ENCODE data around the gene TDRKH. TPM values are rescaled to one million over a fixed set of nuclear protein-coding genes. Genes with fewer than 3 reads are reported as not detected.

TDRKH gene, protein sequence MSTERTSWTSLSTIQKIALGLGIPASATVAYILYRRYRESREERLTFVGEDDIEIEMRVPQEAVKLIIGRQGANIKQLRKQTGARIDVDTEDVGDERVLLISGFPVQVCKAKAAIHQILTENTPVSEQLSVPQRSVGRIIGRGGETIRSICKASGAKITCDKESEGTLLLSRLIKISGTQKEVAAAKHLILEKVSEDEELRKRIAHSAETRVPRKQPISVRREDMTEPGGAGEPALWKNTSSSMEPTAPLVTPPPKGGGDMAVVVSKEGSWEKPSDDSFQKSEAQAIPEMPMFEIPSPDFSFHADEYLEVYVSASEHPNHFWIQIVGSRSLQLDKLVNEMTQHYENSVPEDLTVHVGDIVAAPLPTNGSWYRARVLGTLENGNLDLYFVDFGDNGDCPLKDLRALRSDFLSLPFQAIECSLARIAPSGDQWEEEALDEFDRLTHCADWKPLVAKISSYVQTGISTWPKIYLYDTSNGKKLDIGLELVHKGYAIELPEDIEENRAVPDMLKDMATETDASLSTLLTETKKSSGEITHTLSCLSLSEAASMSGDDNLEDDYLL
- 5.2 to 6.9 TPM (median 6.5 TPM) in 5 replicates for total RNA-seq (2022; extraction: Qiagen RNA extraction; ENCODE audit: low read depth)

GRCh38 chr1:151790071-151790939 lies at the start of gene TDRKH:
Gene TDRKH (minus strand): TSS chr1:151790500. CDS start chr1:151783022, 7,478 bp downstream.

GRCh38 chr1:151839457-151840403 lies 49.4 kb upstream of the TDRKH start, which contains the start of gene C2CD4D:
Gene C2CD4D (minus strand): TSS chr1:151839820. CDS start chr1:151838989, 831 bp downstream.

DNA sequence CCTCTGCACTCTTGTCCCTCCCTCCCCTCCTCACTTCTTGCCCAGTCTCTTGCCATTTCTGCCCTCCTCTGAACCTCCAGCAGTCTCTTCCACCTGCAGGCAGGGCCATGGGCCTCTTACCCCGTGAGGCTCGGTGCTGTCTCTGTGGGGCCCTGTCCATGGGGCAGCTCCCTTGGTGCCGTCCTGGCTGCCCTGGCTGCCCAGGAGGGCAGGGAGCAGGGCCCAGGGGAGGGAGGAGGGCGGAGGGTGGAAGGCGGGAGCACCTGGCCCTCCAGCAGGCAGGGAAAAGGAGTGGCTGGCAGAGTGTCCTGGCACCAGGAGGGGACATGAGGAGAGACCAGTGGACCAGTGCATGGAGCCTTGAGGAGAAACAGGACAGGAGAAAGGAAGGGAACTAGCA lies 41.3 kb upstream of the TDRKH start, which contains the start of gene RORC:
RORC (minus strand) TSS at position 198 of the 400 bp plus-strand sequence; CDS start at position 160, 38 bp downstream.

GRCh38 chr1:151805066-151805820 lies 14.9 kb upstream of the TDRKH start, which contains the start of gene LINGO4:
Gene LINGO4 (minus strand): TSS chr1:151805419. CDS start chr1:151802704, 2,715 bp downstream.

GRCh38 chr1:151762941-151763921 lies 27.1 kb downstream of the TDRKH start, which contains the start of gene MRPL9:
Gene MRPL9 (minus strand): TSS chr1:151763496. CDS start chr1:151763479, 17 bp downstream.

Other genes starting within 250 kb of the TDRKH start
- gene SNX27, start 178.4 kb downstream of the TDRKH start, total RNA-seq (2022; extraction: Qiagen RNA extraction; ENCODE audit: low read depth) = 8.6 to 10.3 TPM (median 9.5 TPM) in 5 replicates
- 0.03 TPM in 1 of 5 replicates, not detected in the others for gene CELF3, start 73.7 kb downstream of the TDRKH start, total RNA-seq (2022; extraction: Qiagen RNA extraction; ENCODE audit: low read depth)
- not detected in 5 replicates for gene RIIAD1, start 69.0 kb downstream of the TDRKH start, total RNA-seq (2022; extraction: Qiagen RNA extraction; ENCODE audit: low read depth)
- 71.6 to 87.0 TPM (median 84.6 TPM) in 5 replicates for gene MRPL9, start 27.0 kb downstream of the TDRKH start, total RNA-seq (2022; extraction: Qiagen RNA extraction; ENCODE audit: low read depth)
- not detected in 5 replicates for gene LINGO4, start 14.9 kb upstream of the TDRKH start, total RNA-seq (2022; extraction: Qiagen RNA extraction; ENCODE audit: low read depth)
- 0.02 to 0.07 TPM (median 0.03 TPM) in 3 of 5 replicates, not detected in the others for gene RORC, start 41.3 kb upstream of the TDRKH start, total RNA-seq (2022; extraction: Qiagen RNA extraction; ENCODE audit: low read depth)
- not detected in 5 replicates for gene C2CD4D, start 49.3 kb upstream of the TDRKH start, total RNA-seq (2022; extraction: Qiagen RNA extraction; ENCODE audit: low read depth)
- not detected in 5 replicates for gene THEM5, start 63.2 kb upstream of the TDRKH start, total RNA-seq (2022; extraction: Qiagen RNA extraction; ENCODE audit: low read depth)
- gene THEM4, start 119.0 kb upstream of the TDRKH start, total RNA-seq (2022; extraction: Qiagen RNA extraction; ENCODE audit: low read depth) = 13.3 to 15.5 TPM (median 13.8 TPM) in 5 replicates
- 1,693 to 2,312 TPM (median 1,909 TPM) in 5 replicates for gene S100A10, start 203.4 kb upstream of the TDRKH start, total RNA-seq (2022; extraction: Qiagen RNA extraction; ENCODE audit: low read depth)
- gene S100A11, start 246.5 kb upstream of the TDRKH start, total RNA-seq (2022; extraction: Qiagen RNA extraction; ENCODE audit: low read depth) = 1,732 to 1,898 TPM (median 1,814 TPM) in 5 replicates